HepG2 (cell line): ENCODE measurements around the gene SPATA25. TPM values are rescaled to one million over a fixed set of nuclear protein-coding genes. Genes with fewer than 3 reads are reported as not detected.
A peak's percentile ranks its signal among the peaks of the same experiment; 100 is the strongest.

ENCODE experiments used
- BATF2 ChIP-seq: sonication (generic); formaldehyde crosslinking; IDR thresholded peaks from 2 replicates; pipeline ENCODE4 v1.8.0; 2022; ENCODE audit warnings: mild to moderate bottlenecking, missing genetic modification reagents, moderate library complexity
- BCL3 ChIP-seq: sonication (generic); formaldehyde crosslinking; IDR thresholded peaks from 2 replicates; pipeline ENCODE4 v1.5.1; 2020; ENCODE audit warnings: mild to moderate bottlenecking, missing genetic modification reagents, moderate library complexity
- CENPT ChIP-seq: sonication (generic); formaldehyde crosslinking; IDR thresholded peaks from 2 replicates; pipeline ENCODE4 v1.8.0; 2022; ENCODE audit warnings: low read depth, mild to moderate bottlenecking, moderate library complexity, missing genetic modification reagents
- FOXO1 ChIP-seq: sonication (generic); formaldehyde crosslinking; IDR thresholded peaks from 2 replicates; pipeline ENCODE4 v1.4.0; 2020; ENCODE audit warnings: missing genetic modification reagents
- GATAD1 ChIP-seq: IDR thresholded peaks from 2 replicates; pipeline ENCODE4 v1.6.1; 2016; ENCODE audit warnings: missing genetic modification reagents, missing compliant biosample characterization
- HMGXB3 ChIP-seq: sonication (generic); formaldehyde crosslinking; IDR thresholded peaks from 2 replicates; pipeline ENCODE4 v1.4.0; 2020; ENCODE audit warnings: missing genetic modification reagents, borderline replicate concordance
- PHF8 ChIP-seq: sonication (generic); formaldehyde crosslinking; IDR thresholded peaks from 2 replicates; pipeline ENCODE4 v1.5.0; 2020; ENCODE audit warnings: missing genetic modification reagents
- SMC3 ChIP-seq: IDR thresholded peaks from 2 replicates; pipeline ENCODE4 v1.6.1; 2011; ENCODE audit warnings: low read length, improper control_type of control experiment
- SP140L ChIP-seq: sonication (generic); formaldehyde crosslinking; IDR thresholded peaks from 2 replicates; pipeline ENCODE4 v1.4.0; 2020; ENCODE audit warnings: missing genetic modification reagents, borderline replicate concordance
- SYNCRIP ChIP-seq: fragments of 200-400 bp; formaldehyde crosslinking; IDR thresholded peaks from 2 replicates; pipeline ENCODE4 v1.6.1; 2018; ENCODE audit warnings: mild to moderate bottlenecking, low read depth, low read length; ENCODE audit not compliant: insufficient read depth
- ZBTB21 ChIP-seq: sonication (generic); formaldehyde crosslinking; IDR thresholded peaks from 2 replicates; pipeline ENCODE4 v1.4.0; 2020; ENCODE audit warnings: missing genetic modification reagents
- ZNF138 ChIP-seq: sonication (generic); formaldehyde crosslinking; IDR thresholded peaks from 2 replicates; pipeline ENCODE4 v1.5.0; 2020; ENCODE audit warnings: mild to moderate bottlenecking, low read depth, missing genetic modification reagents
- ZNF570 ChIP-seq: sonication (generic); formaldehyde crosslinking; IDR thresholded peaks from 2 replicates; pipeline ENCODE4 v1.4.0; 2020; ENCODE audit warnings: mild to moderate bottlenecking, missing genetic modification reagents, borderline replicate concordance
- ZNF724P ChIP-seq: sonication (generic); formaldehyde crosslinking; IDR thresholded peaks from 2 replicates; pipeline ENCODE4 v1.8.0; 2022; ENCODE audit warnings: missing genetic modification reagents, borderline replicate concordance
- ZNF740 ChIP-seq: sonication (generic); formaldehyde crosslinking; IDR thresholded peaks from 2 replicates; pipeline ENCODE4 v1.4.0; 2020; ENCODE audit warnings: missing genetic modification reagents
- ZNF749 ChIP-seq: sonication (generic); formaldehyde crosslinking; IDR thresholded peaks from 2 replicates; pipeline ENCODE4 v1.8.0; 2022; ENCODE audit warnings: mild to moderate bottlenecking, missing genetic modification reagents, moderate library complexity, borderline replicate concordance
- ZNF83 ChIP-seq: sonication (generic); formaldehyde crosslinking; IDR thresholded peaks from 2 replicates; pipeline ENCODE4 v1.4.0; 2020; ENCODE audit warnings: missing genetic modification reagents, mild to moderate bottlenecking, borderline replicate concordance
- ZNF839 ChIP-seq: sonication (generic); formaldehyde crosslinking; IDR thresholded peaks from 2 replicates; pipeline ENCODE4 v1.4.0; 2020; ENCODE audit warnings: missing genetic modification reagents, mild to moderate bottlenecking, borderline replicate concordance
- polyA plus RNA-seq, 8 experiments: library from polyadenylated mRNA; depleted of rRNA in 3 of 8; stranded (reverse) in 7 of 8; unstranded in 1 of 8; fragments of >200 nt; fragmentation: Illumina TruSeq in 4 of 8; extraction: Trizol in 4 of 8; gene quantifications; 2 replicates each; pipeline versions ENCODE4 v1.2.1 to v1.2.3, GENCODE V29; 2011 to 2016; ENCODE audit warnings: low read depth in 4 of 8, missing spikeins in 1 of 8, mixed read lengths in 1 of 8; ENCODE audit not compliant: insufficient read depth in 1 of 8
- total RNA-seq, 5 experiments: library from RNA; depleted of rRNA; stranded (reverse); fragments of >200 nt; fragmentation: Illumina TruSeq; extraction: Trizol; gene quantifications; 2 replicates each; pipeline ENCODE4 v1.2.3, GENCODE V29; 2016; ENCODE audit warnings: low read depth in 1 of 5
- TF ChIP-seq, protein P1 (sequence below): sonication (generic); formaldehyde crosslinking; IDR thresholded peaks from 2 replicates; pipeline ENCODE4 v1.5.0; 2020; ENCODE audit warnings: missing genetic modification reagents
- TF ChIP-seq, protein P2 (sequence below): IDR thresholded peaks from 2 replicates; pipeline ENCODE4 v1.6.1; 2016; ENCODE audit warnings: mild to moderate bottlenecking, missing biosample characterization, missing genetic modification reagents

SPATA25 gene
- total and polyA plus RNA-seq, 2 of the 13 experiments (the other 11 are each of a cell fraction or from before 2014, with no cell fraction given): 4.8 to 7.6 TPM

DNA sequence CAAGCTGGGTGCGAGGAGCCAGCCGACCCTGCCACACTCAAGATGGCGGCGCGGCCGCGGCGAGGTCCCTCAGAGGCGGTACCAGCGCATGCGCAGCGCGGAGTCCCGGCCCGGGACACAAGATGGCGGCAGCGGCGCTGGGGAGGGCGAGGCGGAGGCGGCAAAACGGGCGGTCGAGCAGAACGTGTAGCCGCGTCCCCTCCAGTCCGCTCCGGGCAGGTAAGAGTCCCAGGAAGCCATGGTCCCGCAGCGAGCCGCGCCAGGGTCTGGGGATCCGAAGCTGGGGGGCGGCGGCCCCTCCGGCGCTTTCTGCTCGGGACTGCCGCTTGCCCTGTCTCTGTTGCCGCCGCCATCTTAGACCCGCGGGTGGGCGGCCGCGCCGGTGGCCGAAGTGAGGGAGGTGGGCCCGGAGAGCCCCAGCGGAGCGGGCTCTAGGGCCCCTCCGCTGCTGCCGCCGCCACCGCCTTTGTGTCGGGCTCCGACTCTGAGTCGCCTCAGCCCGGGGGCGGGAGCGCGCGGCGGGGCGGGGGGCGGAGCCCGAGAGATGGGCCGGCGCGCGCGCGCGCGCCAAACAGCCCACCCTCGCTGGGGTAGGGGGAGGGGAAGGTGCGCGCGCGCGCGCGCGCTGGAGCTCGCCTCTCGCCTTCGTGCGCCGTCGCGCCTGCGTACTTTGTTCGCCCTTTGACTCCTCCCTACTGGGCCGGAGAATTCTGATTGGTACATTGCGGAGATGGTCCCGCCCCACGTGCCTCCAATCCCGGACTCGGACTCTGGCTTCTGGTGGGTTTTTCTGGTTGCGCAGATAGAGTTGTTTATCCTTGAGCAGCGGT is 47.4 kb upstream of the SPATA25 start, which contains the start of gene PCIF1 (continued):
- 0 out of 2 replicates have a peak, but pooled peaks have one; percentile 7 for TF ChIP-seq ZBTB21 (CRISPR knock-in tag)
- TF ChIP-seq ZNF138 (CRISPR knock-in tag): peak; percentile 87
- peak; percentile 95 for TF ChIP-seq CENPT (CRISPR knock-in tag)
- peak; percentile 57; the same call in 1 of the 2 replicates for TF ChIP-seq ZNF740 (CRISPR knock-in tag)
- TF ChIP-seq ZNF839: peak; percentile 98
- peak; percentile 87 for TF ChIP-seq BCL3 (CRISPR knock-in tag)
- no peak for TF ChIP-seq ZNF749 (CRISPR knock-in tag)
- TF ChIP-seq SYNCRIP: no peak
- TF ChIP-seq SMC3: no peak; the same call in 1 of the 2 replicates
- no peak for TF ChIP-seq SP140L
- TF ChIP-seq, protein P1, sequence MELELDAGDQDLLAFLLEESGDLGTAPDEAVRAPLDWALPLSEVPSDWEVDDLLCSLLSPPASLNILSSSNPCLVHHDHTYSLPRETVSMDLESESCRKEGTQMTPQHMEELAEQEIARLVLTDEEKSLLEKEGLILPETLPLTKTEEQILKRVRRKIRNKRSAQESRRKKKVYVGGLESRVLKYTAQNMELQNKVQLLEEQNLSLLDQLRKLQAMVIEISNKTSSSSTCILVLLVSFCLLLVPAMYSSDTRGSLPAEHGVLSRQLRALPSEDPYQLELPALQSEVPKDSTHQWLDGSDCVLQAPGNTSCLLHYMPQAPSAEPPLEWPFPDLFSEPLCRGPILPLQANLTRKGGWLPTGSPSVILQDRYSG (CRISPR knock-in tag): peak; percentile 58; the same call in 1 of the 2 replicates
- TF ChIP-seq PHF8 (CRISPR knock-in tag): peak; percentile 90
- TF ChIP-seq ZNF570 (CRISPR knock-in tag): no peak
- TF ChIP-seq BATF2 (CRISPR knock-in tag): no peak; the same call in 1 of the 2 replicates
- peak; percentile 98 for TF ChIP-seq HMGXB3 (CRISPR knock-in tag)
- TF ChIP-seq, protein P2, sequence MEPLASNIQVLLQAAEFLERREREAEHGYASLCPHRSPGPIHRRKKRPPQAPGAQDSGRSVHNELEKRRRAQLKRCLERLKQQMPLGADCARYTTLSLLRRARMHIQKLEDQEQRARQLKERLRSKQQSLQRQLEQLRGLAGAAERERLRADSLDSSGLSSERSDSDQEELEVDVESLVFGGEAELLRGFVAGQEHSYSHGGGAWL (CRISPR knock-in tag): peak; percentile 94
- TF ChIP-seq GATAD1 (CRISPR knock-in tag): peak; percentile 88
- peak; percentile 84 for TF ChIP-seq ZNF724P (CRISPR knock-in tag)
- TF ChIP-seq ZNF83 (CRISPR knock-in tag): 0 out of 2 replicates have a peak, but pooled peaks have one; percentile 29
- TF ChIP-seq FOXO1: peak; percentile 52
